GM15510 (cell line): ENCODE results near the gene FAR2.

ENCODE experiments used
- POLR2A ChIP-seq: IDR thresholded peaks from 3 replicates; pipeline ENCODE4 v1.6.1; 2011; ENCODE audit warnings: borderline replicate concordance; ENCODE audit not compliant: insufficient read length; ENCODE audit errors: extremely low read depth

FAR2 gene

GRCh38 chr12:29148911-29149690 lies at the start of gene FAR2:
FAR2 (plus strand) TSS chr12:29149278; CDS start chr12:29270450, 121,172 bp downstream.
- peak; percentile 39 for TF ChIP-seq POLR2A

GRCh38 chr12:29102741-29103140 lies 46.3 kb upstream of the FAR2 start:
- TF ChIP-seq POLR2A: no peak

- TF ChIP-seq POLR2A: no peak
Observed at GRCh38 chr12:29103539-29103974, 45.5 kb upstream of the FAR2 start.

GRCh38 chr12:29104516-29104915 lies 44.6 kb upstream of the FAR2 start:
- TF ChIP-seq POLR2A: no peak

DNA sequence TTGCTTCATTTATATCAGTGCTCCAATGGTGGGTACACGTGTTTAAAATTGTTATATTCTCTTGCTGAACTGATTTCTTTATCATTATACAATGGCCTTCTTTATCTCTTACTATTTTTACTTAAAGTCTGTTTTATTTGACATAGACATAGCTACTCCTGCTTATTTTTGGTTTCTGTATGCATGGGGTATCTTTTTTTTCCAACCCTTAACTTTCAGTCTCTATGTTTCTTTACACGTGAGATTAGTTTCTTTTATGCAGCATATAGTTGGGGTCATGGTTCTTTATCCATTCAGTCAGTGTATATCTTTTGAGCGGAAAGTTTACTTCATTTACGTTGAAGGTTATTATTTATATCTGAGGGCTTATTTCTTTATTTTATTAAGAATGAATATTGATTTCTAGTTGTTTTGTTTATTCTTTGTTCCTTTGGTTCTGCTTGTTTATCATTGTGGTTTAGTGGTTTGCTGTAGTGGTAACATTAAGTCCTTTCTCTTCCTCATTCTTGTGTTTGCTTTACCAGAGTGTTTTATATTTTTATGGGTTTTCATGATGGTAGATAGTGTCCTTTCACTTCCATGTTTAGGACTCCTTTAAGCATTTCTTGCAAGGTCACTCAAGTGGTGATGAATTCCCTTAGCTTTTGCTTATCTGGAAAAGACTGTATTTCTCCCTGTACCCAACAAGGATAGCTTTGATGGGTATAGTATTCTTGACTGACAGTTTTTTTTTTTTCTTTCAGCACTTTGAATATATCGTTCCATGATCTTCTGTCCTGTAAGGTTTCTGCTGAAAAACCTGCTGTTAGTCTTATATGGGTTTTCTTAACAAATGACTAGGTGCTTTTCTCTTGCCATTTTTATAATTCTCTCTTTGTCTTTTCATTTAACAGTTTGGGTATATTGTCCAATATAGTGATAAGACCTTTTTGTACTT lies 38.3 kb upstream of the FAR2 start:
- TF ChIP-seq POLR2A: no peak

DNA sequence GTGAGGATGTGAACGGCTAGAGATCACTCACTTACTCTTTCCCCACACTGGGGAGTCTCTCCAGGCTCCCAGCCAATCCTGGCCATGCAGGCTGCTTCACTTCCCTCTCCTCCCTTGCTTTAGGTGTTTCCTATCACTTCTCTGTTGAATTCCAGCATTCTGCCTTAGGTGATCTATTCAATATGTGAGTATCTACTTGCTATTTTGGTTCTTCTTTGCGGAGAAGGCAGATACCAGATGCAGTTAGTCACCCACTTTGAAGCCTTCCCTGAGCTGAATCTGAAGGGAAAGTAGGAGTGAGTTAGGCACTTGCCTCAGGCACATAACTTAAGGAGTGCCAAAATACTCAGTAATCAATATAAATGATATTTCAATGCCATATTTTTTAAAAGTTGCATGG lies 36.0 kb upstream of the FAR2 start:
- TF ChIP-seq POLR2A: no peak

DNA sequence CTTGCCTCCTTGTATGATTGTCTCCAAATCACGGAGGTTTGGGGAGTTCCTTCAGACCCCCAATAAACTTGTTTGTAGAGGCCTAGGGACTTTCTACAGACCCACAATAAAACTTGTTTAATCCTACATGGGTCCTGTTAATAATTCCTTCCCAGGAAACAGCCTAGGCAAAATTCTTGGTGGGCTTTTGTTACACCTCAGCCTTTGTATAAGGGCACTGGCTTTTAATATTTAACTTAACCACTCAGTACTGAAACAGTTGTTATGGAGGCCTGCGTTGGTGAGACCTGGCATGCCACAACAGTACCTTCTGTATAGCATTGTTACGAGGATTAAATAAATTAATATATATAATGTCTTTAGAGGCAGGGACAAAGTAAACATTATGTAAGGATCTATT lies 32.7 kb upstream of the FAR2 start:
- TF ChIP-seq POLR2A: no peak

DNA sequence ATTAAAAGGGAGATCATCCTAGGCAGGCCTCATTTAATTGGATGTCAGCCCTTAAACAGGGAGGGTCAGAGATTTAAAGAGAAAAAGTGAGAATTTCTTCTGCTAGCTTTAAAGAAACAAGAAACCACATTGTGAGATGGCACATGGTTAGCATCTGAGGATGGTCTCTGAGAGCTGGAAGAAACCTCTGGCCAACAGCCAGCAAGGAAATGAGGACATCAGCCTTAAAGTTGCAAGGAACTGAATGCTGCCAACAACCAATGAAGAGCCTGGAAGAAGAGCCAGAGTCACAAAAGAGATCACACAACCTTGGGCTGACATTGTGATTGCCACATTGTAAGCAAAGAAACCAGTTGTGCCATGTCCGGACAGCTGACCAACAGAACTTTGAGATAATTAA lies 17.5 kb upstream of the FAR2 start:
- TF ChIP-seq POLR2A: no peak

- TF ChIP-seq POLR2A: no peak
Observed at GRCh38 chr12:29132316-29132715, 16.8 kb upstream of the FAR2 start.

- no peak for TF ChIP-seq POLR2A
Observed at GRCh38 chr12:29133181-29133580, 15.9 kb upstream of the FAR2 start.

- no peak for TF ChIP-seq POLR2A
Observed at GRCh38 chr12:29133680-29134079, 15.4 kb upstream of the FAR2 start.

GRCh38 chr12:29145372-29146170 lies 3.5 kb upstream of the FAR2 start:
- no peak for TF ChIP-seq POLR2A

DNA sequence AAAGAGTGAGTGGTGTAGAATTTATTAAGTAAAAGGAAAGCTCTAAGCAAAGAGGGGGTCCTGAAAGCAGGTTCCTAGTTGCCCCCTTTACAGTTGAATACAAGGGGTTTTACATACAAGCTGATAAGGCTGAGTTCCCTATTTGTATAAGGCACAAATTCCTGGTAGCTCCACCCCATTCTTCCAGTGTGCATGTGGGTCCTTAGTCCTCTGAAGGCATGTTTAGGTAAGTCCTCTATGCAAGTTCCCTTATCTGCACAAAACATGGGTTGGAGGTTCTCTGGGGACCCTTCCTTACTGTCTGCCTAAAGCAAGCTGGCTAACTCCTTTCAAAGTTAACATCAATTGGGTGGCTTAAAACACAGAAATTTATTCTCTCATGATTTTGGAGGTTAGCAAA lies 2.9 kb upstream of the FAR2 start:
- TF ChIP-seq POLR2A: no peak

- no peak for TF ChIP-seq POLR2A
Observed at GRCh38 chr12:29147731-29148595, 1.1 kb upstream of the FAR2 start.
